Measurements from ENCODE around the gene STUB1.

STUB1 gene

GRCh38 chr16:714558-715476, 34.6 kb downstream of the STUB1 start, which contains the start of gene METRN:
TSS of gene METRN (plus strand) at chr16:715118. CDS start at chr16:715290, 172 bp downstream.
- DNase-seq, result peak; percentile 85

DNA sequence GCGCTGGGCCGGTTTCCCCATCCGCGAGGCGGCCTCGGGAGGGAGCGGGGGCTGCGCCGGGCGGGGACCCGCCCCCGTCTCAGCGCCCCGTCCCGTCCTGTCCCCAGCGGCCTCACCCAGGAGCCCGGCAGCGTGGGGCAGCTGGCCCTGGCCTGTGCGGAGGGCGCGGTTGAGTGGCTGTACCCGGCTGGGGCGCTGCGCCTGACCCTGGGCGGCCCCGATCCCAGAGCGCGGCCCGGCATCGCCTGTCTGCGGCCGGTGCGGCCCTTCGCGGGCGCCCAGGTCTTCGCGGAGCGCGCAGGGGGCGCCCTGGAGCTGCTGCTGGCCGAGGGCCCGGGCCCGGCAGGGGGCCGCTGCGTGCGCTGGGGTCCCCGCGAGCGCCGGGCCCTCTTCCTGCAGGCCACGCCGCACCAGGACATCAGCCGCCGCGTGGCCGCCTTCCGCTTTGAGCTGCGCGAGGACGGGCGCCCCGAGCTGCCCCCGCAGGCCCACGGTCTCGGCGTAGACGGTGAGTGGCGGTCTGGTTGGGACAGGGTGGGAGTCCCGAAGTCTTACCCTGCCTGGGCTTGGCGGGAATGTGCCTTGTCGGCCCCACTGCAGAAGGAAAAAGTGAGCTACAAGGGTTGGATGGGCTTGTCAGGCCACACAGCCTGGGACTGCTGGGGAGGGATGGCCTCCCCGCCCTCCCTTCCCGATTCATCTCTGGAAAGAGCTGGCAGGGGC, 35.4 kb downstream of the STUB1 start:
- no peak for DNase-seq

GRCh38 chr16:716200-716568, 36.0 kb downstream of the STUB1 start:
- no peak for DNase-seq

- no peak for DNase-seq
These were observed 36.6 kb downstream of the STUB1 start for GRCh38 chr16:716768-717325.

GRCh38 chr16:717450-718245, 37.4 kb downstream of the STUB1 start:
- DNase-seq, result no peak

- DNase-seq, result no peak
These were observed 38.2 kb downstream of the STUB1 start for GRCh38 chr16:718389-718788.

DNA sequence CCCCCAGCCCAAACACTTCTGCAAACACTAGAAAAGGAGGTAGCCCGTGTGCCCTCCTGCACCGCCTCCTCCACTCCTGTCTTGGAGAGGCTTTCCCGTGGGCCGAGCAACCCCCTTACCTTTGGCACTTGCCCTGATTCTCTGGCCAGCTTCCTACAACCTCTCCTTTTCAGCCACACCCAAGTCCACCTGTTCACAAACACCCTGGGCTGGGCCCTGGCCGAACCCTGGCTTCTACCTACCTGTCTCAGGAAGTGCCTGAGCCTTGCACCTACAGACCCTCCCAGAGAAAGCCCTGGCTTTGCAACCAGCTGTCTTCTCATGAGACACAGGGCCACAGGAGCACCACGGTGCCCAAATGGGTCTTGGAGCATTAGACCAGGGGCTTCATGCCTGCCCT, 38.7 kb downstream of the STUB1 start:
- DNase-seq, result no peak

- DNase-seq, result no peak
These were observed 39.7 kb downstream of the STUB1 start for GRCh38 chr16:719815-720446.

DNA sequence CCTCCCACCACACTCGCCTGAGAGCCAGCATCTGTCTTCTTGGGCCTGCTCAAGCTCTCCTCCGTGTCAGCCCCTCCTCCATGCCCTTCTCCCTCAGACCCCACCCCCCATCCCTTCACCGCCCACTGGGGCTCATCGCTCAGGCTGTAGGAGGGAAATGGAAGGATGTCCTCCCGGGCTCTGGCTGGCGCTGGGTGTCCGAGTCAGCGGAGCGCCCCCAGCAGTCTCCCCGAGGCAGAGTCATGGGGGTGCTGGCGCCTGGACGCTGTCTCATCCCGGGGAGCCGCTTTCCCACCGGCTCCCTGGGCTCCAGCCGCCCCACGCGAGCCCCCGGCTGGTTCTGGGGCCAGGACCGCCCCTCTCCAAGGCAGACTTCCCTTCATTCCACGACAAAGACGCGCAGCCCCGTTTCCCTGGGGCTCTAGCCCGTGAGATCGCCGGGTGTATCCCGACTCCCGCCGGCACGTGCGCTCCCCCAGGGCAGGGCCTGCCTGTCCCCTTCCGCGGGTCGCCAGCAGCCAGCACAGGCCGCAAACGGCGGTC, 40.3 kb downstream of the STUB1 start:
- DNase-seq, result no peak

GRCh38 chr16:720990-721764, 41.0 kb downstream of the STUB1 start, which contains the start of gene ANTKMT:
TSS of gene ANTKMT (plus strand) at chr16:721146. CDS start at chr16:721275, 129 bp downstream.
- DNase-seq, result peak; percentile 85

GRCh38 chr16:721765-722540, 41.7 kb downstream of the STUB1 start:
- DNase-seq, result no peak

DNA sequence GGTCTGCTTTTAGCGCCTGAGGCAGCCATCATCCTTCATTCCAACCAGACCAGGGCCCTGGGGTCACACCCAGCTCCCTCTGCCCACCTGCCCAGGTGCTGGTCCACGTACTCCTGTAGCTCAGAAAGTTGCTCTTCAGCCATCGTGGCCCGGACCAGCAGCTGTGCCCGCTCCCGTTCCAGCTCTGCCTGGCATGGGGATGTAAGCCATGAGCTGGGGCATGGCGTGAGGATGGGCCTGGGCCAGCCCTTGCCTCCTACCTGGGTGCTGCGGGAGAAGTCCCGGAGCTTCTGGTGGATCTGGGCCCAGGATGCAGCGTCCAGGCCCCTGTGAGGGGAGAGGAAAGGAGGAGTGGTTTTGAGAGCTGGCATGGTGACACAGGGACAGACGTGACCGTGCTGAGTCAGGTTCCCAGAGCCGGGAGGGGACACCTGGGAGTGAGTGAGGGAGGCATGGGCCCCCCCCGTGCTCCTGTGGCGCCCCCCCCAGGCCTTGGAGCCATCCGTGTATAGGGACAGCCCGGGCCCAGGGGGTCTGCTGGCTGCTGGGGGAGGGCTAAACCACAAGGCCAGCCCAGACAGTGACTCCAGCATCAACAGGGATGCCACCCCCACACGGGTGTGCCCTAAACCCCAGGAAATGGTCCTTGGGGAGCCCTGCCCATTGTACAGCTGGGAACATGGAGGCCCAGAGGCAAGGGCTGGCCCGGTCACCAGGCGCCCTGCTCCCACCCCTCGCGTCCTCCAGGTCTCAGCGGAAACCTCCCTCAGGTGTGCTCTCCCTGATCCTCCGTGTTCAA, 42.8 kb downstream of the STUB1 start:
- no peak for DNase-seq

DNA sequence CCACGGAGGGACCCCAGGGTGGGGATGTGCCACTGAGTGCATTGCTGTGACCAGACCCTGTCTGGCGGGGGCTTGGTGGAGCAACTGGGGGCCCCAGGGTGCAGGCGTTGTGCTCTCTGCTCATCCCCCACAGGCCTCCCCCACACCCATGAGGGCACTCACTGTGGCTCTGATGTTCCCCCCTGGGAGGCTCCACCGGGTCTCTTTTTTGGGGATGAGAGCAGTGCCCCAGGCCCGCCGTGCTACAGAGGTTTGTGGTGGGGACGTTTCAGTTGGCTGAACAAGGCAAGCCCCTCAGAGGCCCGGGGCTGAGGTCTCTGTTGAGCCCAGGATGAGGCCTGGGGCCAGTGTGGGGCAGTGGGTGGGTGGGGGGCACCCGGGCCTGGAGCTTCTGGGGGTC, 43.5 kb downstream of the STUB1 start:
- no peak for DNase-seq

DNA sequence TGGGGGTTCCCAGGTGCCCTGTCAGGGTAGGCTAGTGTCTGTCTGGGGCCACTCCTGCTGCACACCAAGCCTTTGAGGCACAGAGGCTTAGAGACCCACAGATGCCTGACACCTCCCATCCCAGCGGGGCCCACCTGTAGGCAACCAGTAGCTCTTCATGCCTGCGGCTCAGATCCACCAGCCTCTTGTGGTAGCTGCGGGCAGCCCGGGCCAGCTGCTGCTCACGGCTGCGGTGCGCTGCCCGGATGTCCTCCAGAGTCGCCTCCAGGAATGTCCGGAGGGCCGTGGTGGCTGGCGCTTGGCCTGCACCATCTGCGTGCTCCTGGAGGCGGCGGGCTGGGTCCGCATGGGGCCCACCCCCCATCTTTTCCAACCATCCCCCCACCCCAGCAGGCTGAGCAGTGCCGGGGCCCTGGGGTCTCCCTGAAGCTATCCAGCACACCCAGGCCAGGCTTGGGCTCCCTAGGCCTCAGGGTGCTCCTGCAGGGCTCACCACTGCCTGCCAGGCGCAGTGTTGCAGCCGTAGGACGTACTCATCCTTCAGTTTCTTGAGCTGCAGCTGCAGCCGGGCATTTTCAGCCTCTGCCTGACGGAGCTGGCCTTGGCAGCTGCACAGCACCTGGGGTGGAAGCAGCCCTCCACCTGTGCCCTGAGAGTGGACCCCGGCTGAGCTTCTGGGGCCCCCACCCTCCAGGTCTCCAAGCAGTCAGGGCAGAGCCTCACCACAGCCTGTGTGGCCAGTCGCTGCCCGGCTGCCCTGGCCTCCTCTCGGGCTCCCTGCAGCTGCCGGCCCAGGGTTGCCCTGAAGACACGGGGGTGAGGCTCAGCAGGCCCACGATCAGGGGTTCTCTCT, 44.2 kb downstream of the STUB1 start:
- no peak for DNase-seq

- no peak for DNase-seq
These were observed 44.8 kb downstream of the STUB1 start for GRCh38 chr16:725041-725376.

GRCh38 chr16:725463-726187, 45.4 kb downstream of the STUB1 start:
- no peak for DNase-seq

GRCh38 chr16:726188-726437, 45.9 kb downstream of the STUB1 start:
- no peak for DNase-seq

Data from CD4-positive, alpha-beta T cell treated with Interleukin-15 for 1 hour (primary cell).